WTC11 (cell line): Measurements from ENCODE around the gene ZNF649. TPM values are rescaled to one million over a fixed set of nuclear protein-coding genes. Genes with fewer than 3 reads are reported as not detected.
"Not testable (repeated sequence)": the region's sequence is repeated elsewhere in the genome, so short reads cannot be mapped to it uniquely, and the experiment has no call there.

Experiments used
- ATAC-seq: fragments of 200-7000 bp; cut with Tn5 transposase; 2 replicates; pipeline ENCODE4 v1.10.0; 2021; ENCODE audit warnings: mild to moderate bottlenecking, moderate library complexity
- CTCF ChIA-PET: fragments of 300-600 bp; sonication (Branson Sonifier 250); formaldehyde crosslinking; loops from one replicate; lab custom pipeline; 2021; ENCODE audit warnings: antibody characterized with exemption; lab: Charles Lee
- POLR2A ChIA-PET: fragments of 350-600 bp; sonication (Branson Sonifier 250); formaldehyde crosslinking; loops from one replicate; lab custom pipeline; 2021; ENCODE audit warnings: antibody characterized with exemption; lab: Charles Lee
- DNase-seq: peaks from one replicate; pipeline ENCODE4 v3.0.0; 2021; ENCODE audit warnings: low spot score
- H3K27ac Mint-ChIP-seq: 2 replicates; pipeline ENCODE4 v1.8.0; 2021; ENCODE audit warnings: mixed read lengths
- H3K27me3 Mint-ChIP-seq: 2 replicates; pipeline ENCODE4 v1.8.0; 2021; ENCODE audit warnings: low read depth, mild to moderate bottlenecking, moderate library complexity, mixed read lengths
- H3K36me3 Mint-ChIP-seq: 2 replicates; pipeline ENCODE4 v1.8.0; 2021; ENCODE audit warnings: mixed read lengths
- H3K4me1 Mint-ChIP-seq: 2 replicates; pipeline ENCODE4 v1.8.0; 2022; ENCODE audit warnings: mixed read lengths
- H3K4me3 Mint-ChIP-seq: 2 replicates; pipeline ENCODE4 v1.8.0; 2021; ENCODE audit warnings: mild to moderate bottlenecking, moderate library complexity, mixed read lengths
- H3K9me3 Mint-ChIP-seq: 2 replicates; pipeline ENCODE4 v1.8.0; 2021; ENCODE audit warnings: mixed read lengths
- AR ChIP-seq: fragments of 250-450 bp; sonication (Bioruptor Pico); IDR thresholded peaks from 2 replicates; pipeline ENCODE4 v1.9.0; 2021; ENCODE audit warnings: mild to moderate bottlenecking
- FOXJ3 ChIP-seq: sonication (generic); formaldehyde crosslinking; IDR thresholded peaks from 2 replicates; pipeline ENCODE4 v1.9.0; 2021; ENCODE audit warnings: missing genetic modification reagents, mild to moderate bottlenecking, borderline replicate concordance
- FOXP4 ChIP-seq: sonication (generic); formaldehyde crosslinking; IDR thresholded peaks from 2 replicates; pipeline ENCODE4 v1.8.0; 2022; ENCODE audit warnings: mild to moderate bottlenecking, missing genetic modification reagents
- JAZF1 ChIP-seq: fragments of 250-450 bp; sonication (Bioruptor Pico); IDR thresholded peaks from 2 replicates; pipeline ENCODE4 v1.9.0; 2021; ENCODE audit warnings: moderate library complexity, mild to moderate bottlenecking, inconsistent platforms
- NFE2L1 ChIP-seq: sonication (generic); formaldehyde crosslinking; IDR thresholded peaks from 2 replicates; pipeline ENCODE4 v1.8.1; 2023; ENCODE audit warnings: missing genetic modification reagents
- SMAD4 ChIP-seq: sonication (generic); formaldehyde crosslinking; IDR thresholded peaks from 2 replicates; pipeline ENCODE4 v1.8.0; 2022; ENCODE audit warnings: mild to moderate bottlenecking, missing genetic modification reagents
- SOX15 ChIP-seq: fragments of 250-450 bp; sonication (Bioruptor Pico); IDR thresholded peaks from 2 replicates; pipeline ENCODE4 v1.9.0; 2021; ENCODE audit warnings: mild to moderate bottlenecking
- ZMAT4 ChIP-seq: fragments of 250-450 bp; sonication (Bioruptor Pico); IDR thresholded peaks from 2 replicates; pipeline ENCODE4 v1.9.0; 2021; ENCODE audit warnings: mild to moderate bottlenecking
- ZNF232 ChIP-seq: sonication (generic); formaldehyde crosslinking; IDR thresholded peaks from 2 replicates; pipeline ENCODE4 v1.8.0; 2022; ENCODE audit warnings: mild to moderate bottlenecking, missing genetic modification reagents
- ZNF281 ChIP-seq: sonication (generic); formaldehyde crosslinking; IDR thresholded peaks from 2 replicates; pipeline ENCODE4 v1.8.0; 2023; ENCODE audit warnings: mild to moderate bottlenecking, missing genetic modification reagents
- ZSCAN18 ChIP-seq: fragments of 250-450 bp; sonication (Bioruptor Pico); IDR thresholded peaks from 2 replicates; pipeline ENCODE4 v2.1.2; 2022; ENCODE audit warnings: mild to moderate bottlenecking, moderate library complexity
- total RNA-seq: library from RNA; stranded (reverse); gene quantifications from 3 replicates; pipeline ENCODE4 v1.2.3, GENCODE V29; 2021

The ZNF649 gene
- total RNA-seq, 1 experiment from 2014 or later: 64.7 TPM

- peaks cover 20% of the 10 kb centered on the region for H3K27me3 Mint-ChIP-seq
- no peak overlapping the region for H3K4me3 Mint-ChIP-seq
- peaks cover 84% of the 10 kb centered on the region for H3K36me3 Mint-ChIP-seq
- CTCF ChIA-PET: no interaction called here
- H3K9me3 Mint-ChIP-seq: peaks cover 85% of the 10 kb centered on the region
- H3K27ac Mint-ChIP-seq: no peak overlapping the region
- POLR2A ChIA-PET: no interaction called here
- H3K4me1 Mint-ChIP-seq: peaks cover 2% of the 10 kb centered on the region
- DNase-seq (no peak), ATAC-seq (no peak)
- no peak for TF ChIP-seq FOXJ3 (CRISPR knock-in tag)
- no peak for TF ChIP-seq SOX15 (CRISPR knock-in tag)
- no peak for TF ChIP-seq NFE2L1
- no peak for TF ChIP-seq SMAD4 (CRISPR knock-in tag)
These were observed 10.6 kb upstream of the ZNF649 start for GRCh38 chr19:51915324-51915867.

- Mint-ChIP-seq H3K9me3 (peaks cover 27% of the 10 kb centered on the region), H3K4me3 (peak overlapping the region; percentile 99), H3K36me3 (peaks cover 46% of the 10 kb centered on the region), H3K27ac (peak overlapping the region; percentile 100), H3K4me1 (peaks cover 57% of the 10 kb centered on the region)
- ATAC-seq: peak; percentile 33
- CTCF ChIA-PET: interaction anchor here (0.5 kb wide), 1 partner anchor 24 kb away, joined by 5 read pairs; no protein-coding TSS in a partner anchor
- H3K27me3 Mint-ChIP-seq, POLR2A ChIA-PET, DNase-seq: not testable (repeated sequence)
- 0 out of 2 replicates have a peak, but pooled peaks have one; percentile 57 for TF ChIP-seq AR
These were observed 3.2 kb upstream of the ZNF649 start for GRCh38 chr19:51907981-51908380.

GRCh38 chr19:51906108-51906507 lies 1.3 kb upstream of the ZNF649 start:
- DNase-seq, ATAC-seq, CTCF ChIA-PET, H3K27me3 Mint-ChIP-seq: not testable (repeated sequence)
- H3K27ac Mint-ChIP-seq: peak overlapping the region; percentile 100
- POLR2A ChIA-PET: interaction anchor here (0.5 kb wide), 1 partner anchor 171 kb away, joined by 3 read pairs; no protein-coding TSS in a partner anchor
- H3K36me3 Mint-ChIP-seq: peaks cover 51% of the 10 kb centered on the region
- H3K4me1 Mint-ChIP-seq: peaks cover 69% of the 10 kb centered on the region
- peaks cover 18% of the 10 kb centered on the region for H3K9me3 Mint-ChIP-seq
- H3K4me3 Mint-ChIP-seq: peak overlapping the region; percentile 99

- DNase-seq, CTCF ChIA-PET, H3K27me3 Mint-ChIP-seq, POLR2A ChIA-PET, ATAC-seq: not testable (repeated sequence)
- Mint-ChIP-seq H3K27ac (peak overlapping the region; percentile 100), H3K9me3 (peaks cover 20% of the 10 kb centered on the region), H3K36me3 (peaks cover 53% of the 10 kb centered on the region), H3K4me3 (peak overlapping the region; percentile 99), H3K4me1 (peaks cover 72% of the 10 kb centered on the region)
- TF ChIP-seq ZNF232 (CRISPR knock-in tag): 0 out of 2 replicates have a peak, but pooled peaks have one; percentile 42
- 0 out of 2 replicates have a peak, but pooled peaks have one; percentile 17 for TF ChIP-seq JAZF1 (CRISPR knock-in tag)
- TF ChIP-seq ZNF281 (CRISPR knock-in tag): 0 out of 2 replicates have a peak, but pooled peaks have one; percentile 24
- peak; percentile 68; the same call in 1 of the 2 replicates for TF ChIP-seq ZMAT4
- peak; percentile 14; the same call in 1 of the 2 replicates for TF ChIP-seq FOXP4 (CRISPR knock-in tag)
- TF ChIP-seq ZSCAN18 (CRISPR knock-in tag): 0 out of 2 replicates have a peak, but pooled peaks have one; percentile 40
These were observed 822 bp upstream of the ZNF649 start for GRCh38 chr19:51905639-51906038.
